Fibroblast of skin of abdomen (primary cell): Measurements from ENCODE around the gene WDR64.
"Not testable (repeated sequence)": the region's sequence is repeated elsewhere in the genome, so short reads cannot be mapped to it uniquely, and the experiment has no call there.

Source experiments
- DNase-seq: peaks from one replicate; pipeline ENCODE4 v3.0.0-alpha.2; 2013

Gene WDR64

GRCh38 chr1:241658081-241658793, 6.2 kb downstream of the WDR64 start:
- DNase-seq, result no peak

- not testable (repeated sequence) for DNase-seq
These were observed 6.9 kb downstream of the WDR64 start for GRCh38 chr1:241659016-241659415.

- no peak for DNase-seq
These were observed 8.4 kb downstream of the WDR64 start for GRCh38 chr1:241660424-241660972.

- DNase-seq, result no peak
These were observed 14.3 kb downstream of the WDR64 start for GRCh38 chr1:241666419-241666818.

GRCh38 chr1:241672301-241672700, 20.2 kb downstream of the WDR64 start:
- DNase-seq, result no peak

GRCh38 chr1:241674805-241675384, 22.8 kb downstream of the WDR64 start:
- DNase-seq, result no peak

- DNase-seq, result no peak
These were observed 23.9 kb downstream of the WDR64 start for GRCh38 chr1:241675983-241676382.

- DNase-seq, result no peak
These were observed 25.1 kb downstream of the WDR64 start for GRCh38 chr1:241677201-241677600.

GRCh38 chr1:241678536-241678935, 26.5 kb downstream of the WDR64 start:
- DNase-seq, result no peak

- DNase-seq, result no peak
These were observed 27.3 kb downstream of the WDR64 start for GRCh38 chr1:241679404-241679803.

GRCh38 chr1:241679961-241680360, 27.9 kb downstream of the WDR64 start:
- DNase-seq, result no peak

GRCh38 chr1:241681861-241682448, 29.9 kb downstream of the WDR64 start:
- not testable (repeated sequence) for DNase-seq

GRCh38 chr1:241682921-241683320, 30.8 kb downstream of the WDR64 start:
- no peak for DNase-seq

- DNase-seq, result no peak
These were observed 32.0 kb downstream of the WDR64 start for GRCh38 chr1:241684108-241684507.

GRCh38 chr1:241688940-241689368, 36.9 kb downstream of the WDR64 start:
- peak; percentile 45 for DNase-seq

GRCh38 chr1:241695246-241696171, 43.4 kb downstream of the WDR64 start:
- DNase-seq, result no peak

GRCh38 chr1:241696172-241696814, 44.2 kb downstream of the WDR64 start:
- no peak for DNase-seq

- no peak for DNase-seq
These were observed 44.9 kb downstream of the WDR64 start for GRCh38 chr1:241696815-241697639.

GRCh38 chr1:241697640-241698018, 45.5 kb downstream of the WDR64 start:
- DNase-seq, result no peak

- no peak for DNase-seq
These were observed 46.1 kb downstream of the WDR64 start for GRCh38 chr1:241698177-241698576.
